Aortic smooth muscle cell (primary cell): Measurements from ENCODE around the gene FHIT. TPM values are rescaled to one million over a fixed set of nuclear protein-coding genes. Genes with fewer than 3 reads are reported as not detected.

Source experiments
- total RNA-seq: library from RNA; depleted of rRNA; stranded (reverse); fragments of >200 nt; gene quantifications from 2 replicates; pipeline ENCODE4 v1.2.3, GENCODE V29; 2014

The FHIT gene
- total RNA-seq: 0.53 and 0.56 TPM in 2 replicates

DNA sequence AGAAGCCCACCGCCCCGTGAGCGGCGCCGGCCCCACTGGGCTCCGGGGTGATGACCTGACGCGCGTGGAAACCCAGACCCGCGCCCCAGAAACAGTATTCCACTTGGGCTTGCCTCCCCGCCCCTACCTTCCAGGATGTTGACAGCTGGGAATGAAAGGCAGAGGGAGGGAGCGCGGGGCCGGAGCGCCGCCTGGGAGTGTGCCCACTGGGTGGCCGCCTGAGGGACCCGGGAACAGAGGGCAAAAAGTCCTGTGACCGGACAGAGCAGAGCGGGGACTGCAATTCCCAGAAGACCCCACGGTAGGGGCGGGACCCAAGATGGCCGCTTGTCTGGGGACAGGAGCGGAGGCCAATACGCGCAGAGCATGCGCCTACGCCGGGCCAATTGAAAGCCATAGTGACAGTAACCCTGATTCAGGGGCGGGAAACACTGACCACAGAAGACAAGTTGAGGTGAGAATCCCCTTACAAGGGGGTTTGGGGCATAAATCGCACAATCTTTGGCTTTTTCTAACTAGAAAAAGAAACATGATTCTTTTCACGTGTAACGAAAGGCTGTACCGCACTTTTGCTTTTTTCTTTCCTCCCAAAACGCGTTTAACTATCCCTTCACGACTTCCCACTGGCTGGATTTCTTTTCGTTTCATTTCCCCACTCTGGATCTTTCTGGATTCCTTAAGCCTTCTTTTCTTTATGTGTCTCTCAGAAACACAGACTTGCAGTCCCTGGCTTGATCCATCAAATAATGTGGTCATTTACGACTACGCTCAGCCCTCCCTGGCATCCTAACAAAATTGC is at the start of gene FHIT:
FHIT (minus strand) TSS at position 279 of the 799 bp plus-strand sequence.

